Left lobe of liver (tissue), 2 donors: ENCODE results near the gene ZBTB20. TPM values are rescaled to one million over a fixed set of nuclear protein-coding genes. Genes with fewer than 3 reads are reported as not detected.
A peak's percentile ranks its signal among the peaks of the same experiment; 100 is the strongest.

Source experiments
- ATAC-seq: fragments of 200-7000 bp; cut with Tn5 transposase; one replicate; pipeline ENCODE4 v1.9.1; 2020; ENCODE audit warnings: mild to moderate bottlenecking, moderate library complexity
- DNase-seq: peaks from one replicate; pipeline ENCODE4 v3.0.0-alpha.2; 2020; ENCODE audit warnings: low spot score
- total RNA-seq: library from RNA; stranded (reverse); gene quantifications from one replicate; pipeline ENCODE4 v1.2.1, GENCODE V29; 2021
- donor health status: DM: no; HTN: no; CAD: no; lungs with moderate emphysema.
- donor health status: DM: no; HTN: yes; CAD: no.

ZBTB20 gene
- total RNA-seq, 1 donor from 2014 or later: 50.6 TPM

GRCh38 chr3:114405202-114405990 lies 741.7 kb downstream of the ZBTB20 start:
- no peak for DNase-seq
- ATAC-seq: no peak

GRCh38 chr3:114404590-114404989 lies 742.5 kb downstream of the ZBTB20 start:
- DNase-seq (no peak), ATAC-seq (no peak)

GRCh38 chr3:114402838-114403237 lies 744.2 kb downstream of the ZBTB20 start:
- DNase-seq: no peak
- no peak for ATAC-seq

GRCh38 chr3:114401346-114401745 lies 745.7 kb downstream of the ZBTB20 start:
- DNase-seq: no peak
- ATAC-seq: peak; percentile 56

- ATAC-seq (no peak), DNase-seq (no peak)
These were observed 746.7 kb downstream of the ZBTB20 start for GRCh38 chr3:114400371-114400770.

DNA sequence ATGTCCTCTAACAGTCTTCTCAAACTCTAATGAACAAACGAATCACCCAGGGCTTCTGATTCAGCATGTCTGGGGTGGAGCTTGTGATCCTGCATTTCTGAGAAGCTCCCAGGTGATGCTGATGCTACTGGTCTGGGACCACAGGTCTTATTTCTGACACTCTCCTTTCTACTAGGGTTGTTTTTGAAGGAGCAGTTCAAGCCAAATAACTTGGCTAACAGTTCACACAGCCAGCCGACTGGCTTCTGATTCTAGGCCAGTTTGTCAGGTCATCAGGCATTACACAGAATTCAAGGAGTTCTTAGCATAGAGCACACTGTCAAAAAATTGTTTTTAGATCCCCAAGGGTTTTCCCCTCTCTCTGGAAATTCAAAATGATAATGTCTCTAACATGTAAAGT lies 752.5 kb downstream of the ZBTB20 start:
- ATAC-seq: peak; percentile 51

DNA sequence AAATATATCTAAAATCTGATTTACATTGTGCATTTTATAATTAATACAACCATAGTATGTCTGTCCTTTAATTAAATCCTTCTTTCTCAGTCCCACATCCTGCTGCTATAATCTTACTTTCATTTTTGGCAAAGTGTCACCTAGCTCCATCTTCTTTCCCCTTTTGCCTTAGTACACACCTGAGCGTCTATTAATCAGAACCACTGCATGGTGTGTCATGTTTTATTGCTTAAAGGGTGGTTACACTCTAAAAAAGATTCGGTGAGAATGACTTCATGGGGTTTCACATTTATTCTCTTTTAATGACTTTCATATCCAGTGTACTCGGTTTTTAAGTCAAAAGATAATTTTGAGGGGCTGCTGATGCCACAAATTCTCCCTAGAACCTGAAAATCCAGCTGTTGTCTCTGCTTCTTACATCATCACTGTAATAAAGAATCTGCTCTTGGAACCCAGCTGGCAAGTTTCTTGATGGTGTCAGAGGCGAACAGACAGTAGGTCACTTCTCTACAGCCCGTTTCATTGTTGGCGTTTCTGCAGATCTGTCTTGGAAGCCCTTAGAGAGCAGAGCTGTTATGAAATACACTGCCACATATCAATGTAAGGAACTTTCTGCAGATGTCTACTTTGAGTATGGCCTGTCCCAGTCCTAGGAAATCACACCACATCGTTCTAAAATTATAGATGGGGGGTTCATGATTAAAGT lies 753.6 kb downstream of the ZBTB20 start:
- DNase-seq (no peak), ATAC-seq (peak; percentile 13)

More for the DNA sequence above, 752.5 kb downstream of the ZBTB20 start:
- DNase-seq: no peak

DNA sequence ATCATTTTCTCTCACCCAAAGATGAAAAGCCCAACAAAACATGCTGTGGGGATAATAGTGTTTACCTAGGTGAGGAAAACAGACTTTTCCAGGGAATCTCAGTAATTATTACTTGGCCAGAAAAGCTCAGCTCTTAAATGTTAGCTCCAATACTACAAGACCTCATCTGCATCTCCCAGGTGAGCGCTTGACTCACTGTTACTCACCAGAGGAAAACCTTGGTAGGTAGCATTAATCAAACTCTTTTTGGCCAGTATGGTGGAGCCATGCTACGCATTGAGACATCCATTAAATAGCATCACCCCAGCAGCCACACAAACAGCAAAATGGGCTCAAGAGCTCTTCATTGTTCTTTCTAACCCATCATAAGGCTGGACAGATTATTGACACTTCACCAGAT lies 754.3 kb downstream of the ZBTB20 start:
- no peak for ATAC-seq
- DNase-seq: no peak

GRCh38 chr3:114389156-114389555 lies 757.9 kb downstream of the ZBTB20 start:
- DNase-seq: no peak

GRCh38 chr3:114384558-114384903 lies 762.6 kb downstream of the ZBTB20 start:
- peak; percentile 27 for ATAC-seq
- DNase-seq: no peak

More at GRCh38 chr3:114389156-114389555, 757.9 kb downstream of the ZBTB20 start:
- no peak for ATAC-seq

DNA sequence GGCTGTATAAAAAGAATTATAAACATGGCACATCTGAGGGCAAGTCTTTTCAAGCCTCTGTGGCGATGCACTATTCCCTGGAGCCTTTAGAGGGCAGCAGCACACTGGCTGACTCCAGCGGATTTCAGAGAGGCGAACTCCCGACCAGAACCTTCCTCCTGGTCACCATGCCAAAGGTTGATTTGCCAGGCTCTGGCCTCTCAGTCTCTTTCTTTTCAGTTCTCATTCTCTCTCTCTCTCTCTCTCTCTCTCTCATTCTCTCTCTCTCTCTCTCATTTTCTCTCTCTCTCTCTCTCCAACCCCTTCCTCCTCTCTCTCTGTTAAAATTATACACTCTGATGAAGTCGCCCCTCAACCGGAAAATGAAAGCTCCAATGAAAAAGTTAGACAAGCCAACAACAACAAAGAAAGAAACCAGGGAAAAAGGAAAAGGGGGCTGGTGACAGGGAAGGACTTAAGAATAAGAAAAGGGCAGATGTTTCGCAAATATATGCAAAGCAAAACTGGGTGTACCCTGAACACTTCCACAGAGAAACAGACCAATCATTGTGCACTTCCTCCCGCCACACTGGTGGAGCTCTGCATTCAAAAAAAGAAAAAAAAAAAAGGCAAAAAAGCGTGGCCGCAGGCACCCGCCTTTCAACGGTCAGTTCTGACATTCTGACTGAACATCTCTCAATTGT lies 763.1 kb downstream of the ZBTB20 start:
- ATAC-seq (peak; percentile 98), DNase-seq (peak; percentile 87)

DNA sequence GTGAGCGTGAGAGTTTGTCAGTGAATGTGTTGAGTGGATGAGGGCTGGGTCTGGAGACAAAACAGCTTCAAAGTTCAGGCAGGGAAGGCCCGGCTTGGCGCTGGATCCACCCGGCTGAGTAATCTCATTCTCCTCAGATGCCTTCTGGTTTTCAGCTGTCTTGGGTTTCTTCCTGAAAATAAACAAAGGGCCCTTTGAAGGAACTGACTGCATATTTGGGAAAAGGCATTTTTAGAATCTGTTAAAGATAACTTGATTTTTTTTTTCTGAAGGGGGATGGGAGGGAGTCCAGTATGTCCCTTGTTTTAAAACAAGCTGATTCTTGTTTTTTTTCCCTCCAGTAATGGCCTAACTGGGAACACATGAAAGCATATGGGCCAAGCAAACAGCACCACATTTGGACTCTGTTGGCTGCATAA lies 766.8 kb downstream of the ZBTB20 start:
- DNase-seq (no peak), ATAC-seq (no peak)

DNA sequence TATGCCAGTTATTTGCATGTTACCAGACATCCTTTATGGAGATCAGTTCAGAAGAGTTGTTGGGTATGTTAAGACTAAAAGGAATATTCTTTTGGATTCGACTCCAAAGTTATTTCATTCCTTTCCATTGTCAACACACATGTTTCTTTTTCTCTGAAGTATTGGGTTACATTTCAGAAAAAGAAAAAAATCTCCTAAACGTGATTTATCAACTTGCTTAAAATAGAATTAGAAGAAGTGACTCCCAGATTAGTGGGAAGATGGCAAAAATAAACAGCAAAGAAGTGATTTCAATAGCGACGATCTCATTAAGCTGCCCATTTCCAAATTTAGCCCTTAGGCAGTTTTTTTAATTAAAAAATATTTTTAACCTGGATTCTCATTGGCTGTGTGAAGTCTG lies 767.8 kb downstream of the ZBTB20 start:
- DNase-seq (no peak), ATAC-seq (no peak)

DNA sequence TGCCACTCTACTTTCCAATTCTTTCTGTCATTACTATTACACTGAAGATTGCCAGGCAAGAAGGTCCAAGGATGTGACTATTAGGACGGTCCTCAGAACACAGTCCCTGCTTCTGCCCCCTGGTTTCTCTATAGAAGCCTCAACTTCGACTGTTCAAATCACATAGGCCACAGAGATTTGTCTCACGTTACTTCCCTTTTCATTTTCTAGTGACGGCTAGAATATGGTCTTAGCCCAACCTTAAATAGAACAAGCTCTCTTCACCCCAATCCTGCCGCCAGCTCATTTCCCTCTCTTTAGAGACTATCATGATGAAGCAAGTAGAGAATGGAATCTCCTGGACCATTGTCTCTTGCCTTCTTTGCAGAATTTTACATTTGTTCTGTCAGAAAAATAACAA lies 768.3 kb downstream of the ZBTB20 start:
- DNase-seq: no peak
- ATAC-seq: no peak

DNA sequence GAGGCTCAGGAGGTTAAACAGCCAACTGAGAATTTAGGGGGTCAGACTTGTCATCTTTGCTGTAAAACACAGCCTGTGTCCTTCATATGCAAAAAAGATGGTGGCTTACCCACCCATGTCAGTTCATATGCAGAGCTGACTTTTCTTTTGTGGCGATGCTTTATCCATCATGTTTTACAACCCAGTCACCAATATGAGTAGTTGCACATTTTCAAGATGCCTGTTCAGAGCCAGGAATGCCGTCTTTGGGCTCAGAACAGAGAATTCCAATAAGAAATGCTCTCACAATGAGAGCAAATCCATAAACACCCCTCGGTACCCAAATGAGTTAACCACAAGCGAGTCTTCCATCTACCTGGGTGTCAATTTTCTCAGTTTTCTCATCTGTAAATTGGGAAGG lies 769.7 kb downstream of the ZBTB20 start:
- no peak for ATAC-seq

GRCh38 chr3:114376516-114377185 lies 770.4 kb downstream of the ZBTB20 start:
- peak; percentile 47 for ATAC-seq
- no peak for DNase-seq

More for the DNA sequence above, 769.7 kb downstream of the ZBTB20 start:
- no peak for DNase-seq

- ATAC-seq (peak; percentile 45), DNase-seq (no peak)
These were observed 771.3 kb downstream of the ZBTB20 start for GRCh38 chr3:114375608-114376421.

- ATAC-seq (no peak), DNase-seq (no peak)
These were observed 772.6 kb downstream of the ZBTB20 start for GRCh38 chr3:114374433-114374990.

DNA sequence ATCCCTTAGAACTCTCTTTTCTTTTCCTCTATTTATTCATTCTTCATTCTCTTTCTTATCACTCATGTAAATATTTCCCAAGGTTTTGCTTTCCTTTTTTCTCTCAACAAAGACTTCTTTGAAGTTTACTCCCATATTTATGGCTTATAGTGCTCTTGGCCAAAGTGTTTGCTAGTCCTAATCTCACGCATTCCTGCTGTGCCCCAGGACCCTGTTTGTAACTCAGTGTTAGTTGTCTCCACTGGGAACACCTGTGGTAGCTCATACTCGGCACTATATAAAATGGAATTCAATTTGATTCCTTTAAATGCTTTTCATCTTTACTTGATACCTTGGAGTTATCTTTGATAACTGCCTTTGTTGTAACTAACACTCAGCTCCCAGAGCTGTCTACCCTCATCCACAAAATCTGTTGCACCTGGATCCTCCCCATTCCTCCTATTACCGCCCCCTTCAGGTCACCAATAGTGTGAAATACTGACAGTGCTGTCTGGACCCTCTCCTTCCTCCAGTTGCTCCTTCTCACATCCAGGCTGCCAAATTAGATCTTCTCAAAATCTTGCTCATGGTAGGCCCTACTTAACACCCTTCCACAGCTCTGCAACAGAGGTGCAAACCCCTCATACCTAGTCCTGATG lies 776.4 kb downstream of the ZBTB20 start:
- ATAC-seq: no peak
- DNase-seq: no peak
